HEK293T (cell line): ENCODE results near the gene PPM1H.

Experiments
- CTCF ChIA-PET: fragments of 350-600 bp; formaldehyde crosslinking; extraction: SDS; loops from one replicate; lab custom pipeline; 2021; ENCODE audit warnings: antibody characterized with exemption, inconsistent platforms; lab: Yijun Ruan, JAX
- POLR2A ChIA-PET: fragments of 350-600 bp; formaldehyde crosslinking; extraction: SDS; loops from one replicate; lab custom pipeline; 2020; ENCODE audit warnings: antibody characterized with exemption, inconsistent platforms; lab: Yijun Ruan, JAX
- DNase-seq: peaks from one replicate; pipeline ENCODE4 v3.0.0; 2012; ENCODE audit warnings: mixed read lengths; ENCODE audit errors: extremely low spot score
- ARNT ChIP-seq: fragments of 450-650 bp; IDR thresholded peaks from 2 replicates; pipeline ENCODE4 v1.6.1; 2017; ENCODE audit warnings: mild to moderate bottlenecking
- BHLHE40 ChIP-seq: fragments of 450-650 bp; IDR thresholded peaks from 2 replicates; pipeline ENCODE4 v1.6.1; 2016; ENCODE audit warnings: mild to moderate bottlenecking, moderate library complexity, borderline replicate concordance
- CTBP1 ChIP-seq: fragments of 450-650 bp; IDR thresholded peaks from 2 replicates; pipeline ENCODE4 v1.6.1; 2016; ENCODE audit warnings: borderline replicate concordance
- ELF4 ChIP-seq: fragments of 450-650 bp; IDR thresholded peaks from 2 replicates; pipeline ENCODE4 v1.6.1; 2017; ENCODE audit warnings: antibody characterized with exemption
- FOXA1 ChIP-seq: fragments of 450-650 bp; IDR thresholded peaks from 2 replicates; pipeline ENCODE4 v1.6.1; 2016; ENCODE audit warnings: mild to moderate bottlenecking
- FOXK2 ChIP-seq: fragments of 450-650 bp; IDR thresholded peaks from 2 replicates; pipeline ENCODE4 v1.6.1; 2016; ENCODE audit warnings: mild to moderate bottlenecking
- FOXM1 ChIP-seq: fragments of 450-650 bp; IDR thresholded peaks from 2 replicates; pipeline ENCODE4 v1.6.1; 2017; ENCODE audit warnings: mild to moderate bottlenecking, borderline replicate concordance
- HDGF ChIP-seq: fragments of 450-650 bp; IDR thresholded peaks from 2 replicates; pipeline ENCODE4 v1.6.1; 2017; ENCODE audit warnings: antibody characterized with exemption, borderline replicate concordance
- L3MBTL2 ChIP-seq: fragments of 450-650 bp; conservative IDR thresholded peaks from 2 replicates; pipeline ENCODE4 v1.6.1; 2016; ENCODE audit warnings: mild to moderate bottlenecking
- LEF1 ChIP-seq: fragments of 450-650 bp; IDR thresholded peaks from 2 replicates; pipeline ENCODE4 v1.6.1; 2017; ENCODE audit warnings: mild to moderate bottlenecking, borderline replicate concordance
- NFRKB ChIP-seq: fragments of 450-650 bp; IDR thresholded peaks from 2 replicates; pipeline ENCODE4 v1.6.1; 2016; ENCODE audit warnings: mild to moderate bottlenecking, moderate library complexity
- SP1 ChIP-seq: fragments of 450-650 bp; IDR thresholded peaks from 2 replicates; pipeline ENCODE4 v1.6.1; 2017
- SUZ12 ChIP-seq: fragments of 450-650 bp; IDR thresholded peaks from 2 replicates; pipeline ENCODE4 v1.6.1; 2016; ENCODE audit warnings: mild to moderate bottlenecking
- TARDBP ChIP-seq: fragments of 450-650 bp; IDR thresholded peaks from 2 replicates; pipeline ENCODE4 v1.6.1; 2016
- ZNF384 ChIP-seq: fragments of 450-650 bp; IDR thresholded peaks from 2 replicates; pipeline ENCODE4 v1.6.1; 2016
- TF ChIP-seq, protein P1 (sequence below): fragments of 450-650 bp; IDR thresholded peaks from 2 replicates; pipeline ENCODE4 v1.6.1; 2016

The PPM1H gene

DNA sequence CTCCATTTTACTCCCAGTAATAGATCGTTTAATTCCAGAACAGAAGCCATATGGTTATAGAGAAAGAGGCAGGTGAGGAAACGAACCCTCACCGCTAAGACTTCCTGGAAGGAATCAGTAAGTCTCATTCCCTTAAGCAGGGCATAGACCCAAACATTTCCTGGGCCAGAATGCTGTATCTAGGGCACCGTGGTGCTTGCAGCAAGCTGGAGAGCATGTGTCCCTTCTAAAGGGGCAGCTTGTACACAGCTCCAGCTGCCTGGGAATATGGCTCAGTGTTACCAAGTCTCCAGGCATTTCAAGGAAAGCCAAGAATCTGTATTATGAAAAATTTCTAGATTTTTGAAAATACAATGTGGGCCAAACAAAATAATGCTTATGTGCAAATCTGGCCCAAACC is 73.4 kb downstream of the PPM1H start:
- DNase-seq: no peak
- CTCF ChIA-PET: no interaction called here
- TF ChIP-seq, protein P1, sequence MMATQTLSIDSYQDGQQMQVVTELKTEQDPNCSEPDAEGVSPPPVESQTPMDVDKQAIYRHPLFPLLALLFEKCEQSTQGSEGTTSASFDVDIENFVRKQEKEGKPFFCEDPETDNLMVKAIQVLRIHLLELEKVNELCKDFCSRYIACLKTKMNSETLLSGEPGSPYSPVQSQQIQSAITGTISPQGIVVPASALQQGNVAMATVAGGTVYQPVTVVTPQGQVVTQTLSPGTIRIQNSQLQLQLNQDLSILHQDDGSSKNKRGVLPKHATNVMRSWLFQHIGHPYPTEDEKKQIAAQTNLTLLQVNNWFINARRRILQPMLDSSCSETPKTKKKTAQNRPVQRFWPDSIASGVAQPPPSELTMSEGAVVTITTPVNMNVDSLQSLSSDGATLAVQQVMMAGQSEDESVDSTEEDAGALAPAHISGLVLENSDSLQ: no peak
- no peak for TF ChIP-seq ARNT
- no peak for TF ChIP-seq FOXA1
- no peak for TF ChIP-seq ELF4
- TF ChIP-seq SUZ12: no peak
- TF ChIP-seq CTBP1: no peak
- TF ChIP-seq LEF1: no peak
- TF ChIP-seq TARDBP: no peak
- no peak for TF ChIP-seq NFRKB
- no peak for TF ChIP-seq HDGF
- POLR2A ChIA-PET: interaction anchor here (1.0 kb wide), 1 partner anchor 54 kb away, joined by 3 read pairs; no protein-coding TSS in a partner anchor

DNA sequence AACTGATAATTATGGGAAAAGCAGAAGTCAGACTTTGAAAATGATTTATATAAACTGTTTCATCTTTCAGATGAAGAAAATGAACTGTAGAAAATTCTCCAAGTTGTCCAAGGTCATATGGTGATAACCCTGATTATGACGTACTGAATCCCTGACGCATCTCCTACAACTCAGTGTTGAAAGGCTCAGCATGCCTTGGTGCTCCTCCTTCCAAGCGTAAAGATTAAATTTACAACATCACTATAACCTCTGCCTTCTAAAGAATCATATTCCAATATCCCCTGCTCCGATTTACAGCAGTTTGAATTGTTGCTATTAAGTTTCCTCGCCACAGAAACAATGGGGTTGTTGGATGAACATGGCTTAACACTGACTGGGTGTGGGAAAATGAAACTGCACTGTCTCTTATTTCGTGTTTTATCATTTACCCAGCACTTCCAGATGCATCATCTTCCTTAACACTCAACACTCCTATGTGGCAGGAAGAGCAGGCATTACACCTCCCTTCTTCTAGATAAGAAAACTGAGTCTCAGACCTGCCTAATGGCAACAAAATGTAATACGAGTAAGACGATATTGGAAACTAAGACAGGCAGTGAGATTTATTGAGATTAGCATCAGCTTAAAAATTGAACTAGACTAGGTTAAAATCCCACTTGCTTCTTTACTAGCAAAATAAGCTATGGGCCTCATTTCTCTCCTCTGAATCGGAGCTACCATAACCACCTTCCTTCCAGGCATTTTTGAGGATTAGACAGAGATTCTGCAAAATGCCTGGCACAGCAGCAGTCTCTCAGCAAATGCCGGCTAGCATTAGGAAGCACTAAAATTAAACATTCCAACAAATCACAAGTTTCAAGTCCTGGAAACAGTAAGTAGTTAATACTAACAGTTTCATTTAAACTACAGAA is 74.2 kb downstream of the PPM1H start:
- CTCF ChIA-PET: no interaction called here

DNA sequence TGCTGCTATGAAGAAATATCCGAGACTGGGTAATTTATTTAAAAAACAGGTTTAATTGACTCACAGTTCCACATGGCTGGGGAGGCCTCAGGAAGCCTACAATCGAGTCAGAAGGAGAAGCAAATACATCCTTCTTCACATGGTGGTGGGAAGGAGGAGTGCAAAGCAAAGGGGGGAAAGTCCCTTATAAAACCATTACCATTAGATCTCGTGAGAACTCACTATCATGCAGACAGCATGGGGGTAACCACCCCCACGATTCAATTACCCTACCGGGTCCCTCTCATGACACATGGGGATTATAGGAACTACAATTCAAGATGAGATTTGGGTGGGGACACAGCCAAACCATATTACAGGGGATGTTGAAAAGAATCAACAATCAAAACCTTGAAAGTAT is 74.9 kb downstream of the PPM1H start:
- CTCF ChIA-PET: interaction anchor here (1.5 kb wide), 1 partner anchor 47 kb away, joined by 3 read pairs; no protein-coding TSS in a partner anchor
- TF ChIP-seq BHLHE40: no peak
- no peak for TF ChIP-seq ELF4
- TF ChIP-seq FOXK2: no peak
- TF ChIP-seq, protein P1: no peak
- TF ChIP-seq SP1: no peak
- no peak for TF ChIP-seq SUZ12
- no peak for TF ChIP-seq TARDBP
- no peak for TF ChIP-seq L3MBTL2
- TF ChIP-seq CTBP1: no peak
- POLR2A ChIA-PET: no interaction called here
- DNase-seq: no peak

More for the DNA sequence above, 74.2 kb downstream of the PPM1H start:
- POLR2A ChIA-PET: interaction anchor here (1.0 kb wide), 1 partner anchor 53 kb away, joined by 3 read pairs; no protein-coding TSS in a partner anchor
- DNase-seq: no peak
- TF ChIP-seq, protein P1: peak; percentile 62
- TF ChIP-seq ZNF384: no peak

DNA sequence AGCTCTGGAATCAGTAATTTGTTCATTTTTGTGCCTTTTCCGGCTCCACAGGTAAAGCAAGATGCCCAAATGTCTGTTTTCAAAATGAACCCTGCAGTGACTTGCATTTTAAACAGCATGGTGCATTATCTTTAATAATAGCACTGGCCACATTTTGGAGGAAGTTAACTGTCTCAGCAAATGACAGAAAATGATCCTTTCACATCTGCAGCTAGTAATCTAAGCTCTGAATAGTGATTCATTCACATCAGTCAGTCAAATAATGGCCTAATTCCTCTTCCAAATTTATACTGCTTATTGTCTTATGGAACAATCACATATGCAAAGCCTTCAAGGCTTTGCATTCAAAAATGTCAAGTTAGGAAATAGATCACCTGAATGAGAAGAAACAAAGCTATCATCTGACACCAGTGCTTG is 75.6 kb downstream of the PPM1H start:
- ChIA-PET POLR2A (no interaction called here), CTCF (interaction anchor here (1.5 kb wide), 1 partner anchor 46 kb away, joined by 3 read pairs; no protein-coding TSS in a partner anchor)
- TF ChIP-seq LEF1 (no peak), SUZ12 (no peak), FOXK2 (no peak), TARDBP (no peak), ELF4 (no peak), ARNT (no peak)
- DNase-seq: no peak

DNA sequence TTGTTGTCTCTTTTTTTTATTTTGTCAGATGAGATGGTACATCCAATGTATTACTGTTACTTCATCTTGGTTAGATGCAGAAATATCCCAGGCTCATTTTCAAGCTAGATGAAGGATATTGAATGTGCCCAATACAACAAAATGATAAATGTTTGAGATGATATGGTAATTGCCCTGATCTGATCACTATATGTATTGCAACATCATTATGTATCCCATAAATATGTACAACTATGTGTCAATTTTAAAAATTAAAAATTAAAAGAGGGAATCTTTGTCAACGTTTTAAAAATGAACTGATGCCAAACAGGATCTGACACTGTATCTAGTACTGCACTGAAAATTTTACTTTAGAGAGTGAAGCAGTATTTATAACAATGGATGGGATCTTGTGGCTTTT is 78.5 kb downstream of the PPM1H start:
- CTCF ChIA-PET: no interaction called here
- no peak for DNase-seq
- TF ChIP-seq FOXK2 (no peak), FOXA1 (no peak), LEF1 (no peak), SUZ12 (no peak), L3MBTL2 (no peak), ZNF384 (no peak), SP1 (no peak), ELF4 (no peak)
- POLR2A ChIA-PET: no interaction called here

DNA sequence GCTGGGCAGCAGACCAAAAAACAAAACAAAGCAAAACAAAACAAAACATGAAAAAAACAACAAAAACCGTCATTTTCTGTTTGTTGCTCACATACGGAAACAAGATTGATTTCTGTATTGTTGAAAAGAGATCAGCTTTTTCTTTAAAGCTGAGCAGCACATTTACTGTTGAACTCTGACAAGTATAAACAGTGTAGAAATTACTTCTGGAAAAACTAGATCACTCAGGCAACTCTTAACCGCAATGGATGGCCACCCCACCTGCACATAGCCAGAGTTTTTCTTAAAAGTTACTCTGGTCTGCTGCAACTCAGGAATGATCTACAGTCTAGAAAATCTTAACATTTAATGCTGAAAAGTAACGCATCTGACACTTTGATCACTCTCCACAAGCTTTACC is 80.9 kb downstream of the PPM1H start:
- TF ChIP-seq NFRKB: no peak
- TF ChIP-seq ELF4: no peak
- TF ChIP-seq TARDBP: no peak
- TF ChIP-seq ZNF384: no peak
- TF ChIP-seq, protein P1: no peak
- TF ChIP-seq SP1: no peak
- no peak for TF ChIP-seq FOXK2
- TF ChIP-seq FOXA1: no peak
- TF ChIP-seq SUZ12: no peak
- no peak for TF ChIP-seq L3MBTL2
- no peak for TF ChIP-seq HDGF
- no peak for TF ChIP-seq FOXM1
- TF ChIP-seq BHLHE40: no peak
- no peak for TF ChIP-seq LEF1
- TF ChIP-seq CTBP1: no peak
- no peak for TF ChIP-seq ARNT
- POLR2A ChIA-PET: no interaction called here
- no peak for DNase-seq
- CTCF ChIA-PET: no interaction called here
